NT2/D1 (cell line): Measurements from ENCODE around the gene GADL1.

Experiments used
- YY1 ChIP-seq: IDR thresholded peaks from 2 replicates; pipeline ENCODE4 v1.6.1; 2011; ENCODE audit not compliant: insufficient read length, insufficient read depth
- ZNF274 ChIP-seq: IDR thresholded peaks from 2 replicates; pipeline ENCODE4 v1.6.1; 2011; ENCODE audit warnings: mild to moderate bottlenecking, low read depth, low read length

GRCh38 chr3:30676424-30677346 lies 217.8 kb downstream of the GADL1 start:
- TF ChIP-seq YY1 (no peak), ZNF274 (no peak)
